ENCODE results near the gene UBE2F. TPM values are rescaled to one million over a fixed set of nuclear protein-coding genes. Genes with fewer than 3 reads are reported as not detected.

The UBE2F gene
- total and polyA plus RNA-seq, 9 of the 15 experiments (the other 6 are each of a cell fraction or from before 2014, with no cell fraction given), result 18.1 to 88.1 (median 53.0) TPM

DNA sequence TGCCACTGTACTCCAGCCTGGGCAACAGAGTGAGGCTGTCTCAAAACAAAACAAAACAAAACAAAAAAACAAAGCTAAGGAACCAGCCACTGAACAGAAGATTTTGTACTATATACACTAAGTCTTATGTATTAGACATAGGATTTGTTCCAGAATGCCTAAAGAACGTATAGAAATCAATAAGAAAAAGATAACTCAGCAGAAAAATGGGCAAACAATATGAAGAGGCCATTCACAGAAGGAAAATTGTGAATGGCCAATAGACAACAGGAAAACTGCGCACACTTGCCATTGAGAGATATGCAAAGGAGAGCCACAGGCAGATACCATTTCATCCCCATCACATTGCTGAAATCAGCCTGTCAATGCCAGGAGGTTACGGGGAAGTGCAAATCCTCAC is 14.9 kb upstream of the UBE2F start (continued):
- TF ChIP-seq FOXK1 (CRISPR knock-in tag; IDR thresholded peaks at IDR 0.05; ENCODE audit: borderline replicate concordance), result no peak
- TF ChIP-seq MAFF (IDR thresholded peaks at IDR 0.05; ENCODE audit: low read length), result 0 out of 2 replicates have a peak, but pooled peaks have one; percentile 9
- TF ChIP-seq, protein P1, sequence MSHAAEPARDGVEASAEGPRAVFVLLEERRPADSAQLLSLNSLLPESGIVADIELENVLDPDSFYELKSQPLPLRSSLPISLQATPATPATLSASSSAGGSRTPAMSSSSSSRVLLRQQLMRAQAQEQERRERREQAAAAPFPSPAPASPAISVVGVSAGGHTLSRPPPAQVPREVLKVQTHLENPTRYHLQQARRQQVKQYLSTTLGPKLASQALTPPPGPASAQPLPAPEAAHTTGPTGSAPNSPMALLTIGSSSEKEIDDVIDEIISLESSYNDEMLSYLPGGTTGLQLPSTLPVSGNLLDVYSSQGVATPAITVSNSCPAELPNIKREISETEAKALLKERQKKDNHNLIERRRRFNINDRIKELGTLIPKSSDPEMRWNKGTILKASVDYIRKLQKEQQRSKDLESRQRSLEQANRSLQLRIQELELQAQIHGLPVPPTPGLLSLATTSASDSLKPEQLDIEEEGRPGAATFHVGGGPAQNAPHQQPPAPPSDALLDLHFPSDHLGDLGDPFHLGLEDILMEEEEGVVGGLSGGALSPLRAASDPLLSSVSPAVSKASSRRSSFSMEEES (CRISPR knock-in tag; IDR thresholded peaks at IDR 0.05), result no peak
- no peak for TF ChIP-seq ZNF79 (CRISPR knock-in tag; IDR thresholded peaks at IDR 0.05; ENCODE audit: low read depth)
- TF ChIP-seq ZNF133 (CRISPR knock-in tag; IDR thresholded peaks at IDR 0.05), result no peak
- TF ChIP-seq ZNF316 (IDR thresholded peaks at IDR 0.05), result peak; percentile 88
- TF ChIP-seq, protein P2, sequence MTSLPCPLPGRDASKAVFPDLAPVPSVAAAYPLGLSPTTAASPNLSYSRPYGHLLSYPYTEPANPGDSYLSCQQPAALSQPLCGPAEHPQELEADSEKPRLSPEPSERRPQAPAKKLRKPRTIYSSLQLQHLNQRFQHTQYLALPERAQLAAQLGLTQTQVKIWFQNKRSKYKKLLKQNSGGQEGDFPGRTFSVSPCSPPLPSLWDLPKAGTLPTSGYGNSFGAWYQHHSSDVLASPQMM (CRISPR knock-in tag; IDR thresholded peaks at IDR 0.05), result no peak
- TF ChIP-seq ZNF561 (CRISPR knock-in tag; conservative IDR thresholded peaks at IDR 0.05), result no peak

DNA sequence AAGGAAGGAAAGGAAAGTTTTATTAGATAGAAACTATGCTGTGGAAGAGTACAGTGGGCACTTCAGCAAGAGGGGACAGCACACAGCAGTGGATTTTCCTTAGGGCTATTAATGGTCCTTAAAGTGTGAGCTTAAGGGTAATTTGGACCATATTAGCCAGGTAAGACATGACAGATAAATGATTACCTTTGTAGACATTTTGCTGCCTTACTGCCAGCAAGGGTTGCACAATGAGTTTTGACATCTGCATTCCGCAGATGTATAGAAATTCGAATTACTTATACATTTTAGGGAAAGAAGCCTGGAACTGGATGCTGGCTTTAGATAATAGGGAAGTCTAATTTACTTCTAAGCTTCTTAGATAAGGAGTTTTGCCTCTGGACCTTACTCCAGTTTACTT is 14.0 kb upstream of the UBE2F start:
- 57% methylated on average over 2 of the region's 2 CpGs for WGBS (ENCODE audit: insufficient coverage, low coverage, missing lambda C conversion rate)
- in situ Hi-C loops (cut with MboI), result no loop called here
- Histone ChIP-seq H3K27me3 (ENCODE audit: control insufficient read depth in 2 of 2, insufficient read depth in 2 of 2, low read length in 2 of 2) (no peaks in the 10 kb centered on the region), H3K4me1 (replicated peaks in 1 of 2; ENCODE audit: control insufficient read depth in 2 of 2, insufficient read depth in 2 of 2, low read length in 2 of 2) (peaks cover 0 to 5% of the 10 kb centered on the region in 2 experiments; a peak in 1 of 5 replicates), H3K9me3 (replicated peaks; ENCODE audit: control insufficient read depth, insufficient read depth, low read depth, low read length) (no peaks in the 10 kb centered on the region), H2AFZ (ENCODE audit: low read depth, low read length) (no peak overlapping the region), H3K4me2 (ENCODE audit: insufficient read depth, low read length) (no peak overlapping the region), H3K27ac (ENCODE audit: extremely low read depth, low read depth, low read length) (no peak overlapping the region), H3K9me1 (ENCODE audit: control insufficient read depth, insufficient read depth, low read length) (no peaks in the 10 kb centered on the region), H3K36me3 (ENCODE audit: control insufficient read depth, insufficient read depth, low read length) (no peaks in the 10 kb centered on the region), H3K4me3 (no peak overlapping the region), H3K9ac (ENCODE audit: insufficient read depth in 1 of 2, low read depth in 2 of 2, low read length in 2 of 2) (no peak overlapping the region), H3K79me2 (ENCODE audit: control insufficient read depth, insufficient read depth, low read length) (no peaks in the 10 kb centered on the region), H4K20me1 (replicated peaks; ENCODE audit: control insufficient read depth, insufficient read depth, low read length) (no peaks in the 10 kb centered on the region)
- BruUV-seq (replicated peaks), result no TSS peak
- ATAC-seq (no peak), FAIRE-seq (no peak), DNase-seq (ENCODE audit: extremely low read depth in 1 of 4, low spot score in 3 of 4) (no peak)
- TF ChIP-seq KLF13 (tag; IDR thresholded peaks at IDR 0.05; ENCODE audit: borderline replicate concordance, low read depth) (no peak), SLC30A9 (CRISPR knock-in tag; IDR thresholded peaks at IDR 0.05) (no peak), MEIS2 (IDR thresholded peaks at IDR 0.05; ENCODE audit: partially characterized antibody) (no peak), NBN (IDR thresholded peaks at IDR 0.05; ENCODE audit: low read depth) (no peak), ZNF165 (CRISPR knock-in tag; IDR thresholded peaks at IDR 0.05; ENCODE audit: borderline replicate concordance) (no peak), CSDE1 (IDR thresholded peaks at IDR 0.05) (no peak), SUPT5H (IDR thresholded peaks at IDR 0.05) (no peak), BDP1 (IDR thresholded peaks at IDR 0.05; ENCODE audit: insufficient read depth, insufficient read length) (no peak), ELF1 (tag; IDR thresholded peaks at IDR 0.05) (no peak), ZNF134 (CRISPR knock-in tag; conservative IDR thresholded peaks at IDR 0.05) (no peak), LARP7 (IDR thresholded peaks at IDR 0.05) (no peak), SMARCB1 (IDR thresholded peaks at IDR 0.05; ENCODE audit: insufficient read length, low read depth) (no peak), ZNF764 (CRISPR knock-in tag; IDR thresholded peaks at IDR 0.05; ENCODE audit: low read depth) (no peak)
- TF ChIP-seq, protein P3, sequence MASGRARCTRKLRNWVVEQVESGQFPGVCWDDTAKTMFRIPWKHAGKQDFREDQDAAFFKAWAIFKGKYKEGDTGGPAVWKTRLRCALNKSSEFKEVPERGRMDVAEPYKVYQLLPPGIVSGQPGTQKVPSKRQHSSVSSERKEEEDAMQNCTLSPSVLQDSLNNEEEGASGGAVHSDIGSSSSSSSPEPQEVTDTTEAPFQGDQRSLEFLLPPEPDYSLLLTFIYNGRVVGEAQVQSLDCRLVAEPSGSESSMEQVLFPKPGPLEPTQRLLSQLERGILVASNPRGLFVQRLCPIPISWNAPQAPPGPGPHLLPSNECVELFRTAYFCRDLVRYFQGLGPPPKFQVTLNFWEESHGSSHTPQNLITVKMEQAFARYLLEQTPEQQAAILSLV (tag; IDR thresholded peaks at IDR 0.05), result no peak
- intact Hi-C loops (cut with micrococcal nuclease), result no loop called here
- ChIA-PET CTCF (ENCODE audit: low intra/inter-chr PET ratio) (no interaction called here), POLR2A (no interaction called here)

Data from K562 (cell line).